ENCODE results near the gene TMEM86B. TPM values are rescaled to one million over a fixed set of nuclear protein-coding genes. Genes with fewer than 3 reads are reported as not detected.

The TMEM86B gene
- total RNA-seq, 1 experiment from 2014 or later: 4.2 TPM

DNA sequence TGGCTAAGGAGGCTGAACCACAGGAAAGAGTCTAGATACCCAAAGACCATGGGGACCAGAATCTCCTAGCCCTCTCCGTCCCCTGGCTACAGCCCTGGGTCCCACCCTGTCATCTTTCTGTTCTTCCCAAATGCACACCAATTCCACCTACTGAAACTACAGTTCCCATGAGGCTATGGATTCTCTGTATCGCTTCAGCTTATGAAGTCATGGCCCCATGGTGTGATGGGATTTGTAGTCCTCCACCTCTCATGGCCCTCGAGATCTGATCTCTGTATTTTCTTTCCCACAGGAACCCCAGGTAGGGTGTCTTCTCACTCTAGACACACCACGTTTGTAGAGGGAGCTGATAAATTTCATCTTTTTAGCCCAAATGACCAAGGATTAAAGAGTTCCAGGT lies 31.0 kb downstream of the TMEM86B start:
- Mint-ChIP-seq H3K36me3 (ENCODE audit: insufficient read depth, unreplicated experiment) (no peaks in the 10 kb centered on the region), H3K4me3 (ENCODE audit: unreplicated experiment) (no peak overlapping the region), H3K4me1 (ENCODE audit: insufficient read depth, unreplicated experiment) (no peaks in the 10 kb centered on the region), H3K9me3 (ENCODE audit: unreplicated experiment) (no peaks in the 10 kb centered on the region), H3K27ac (ENCODE audit: low read depth, unreplicated experiment) (no peak overlapping the region), H3K27me3 (ENCODE audit: insufficient read depth, unreplicated experiment) (no peaks in the 10 kb centered on the region)
- ChIA-PET CTCF (interaction anchor here (0.6 to 1.2 kb wide), 3 partner anchors 30 to 38 kb away, joined by 3 to 5 read pairs (median 3); no protein-coding TSS in a partner anchor), POLR2A (interaction anchor here (0.9 to 2.5 kb wide), 2 partner anchors 9 to 62 kb away, joined by 5 to 12 read pairs; partner anchors contain the start of gene PPP6R1)
- no TSS peak for BruUV-seq (replicated peaks)
- TF ChIP-seq, protein P1, sequence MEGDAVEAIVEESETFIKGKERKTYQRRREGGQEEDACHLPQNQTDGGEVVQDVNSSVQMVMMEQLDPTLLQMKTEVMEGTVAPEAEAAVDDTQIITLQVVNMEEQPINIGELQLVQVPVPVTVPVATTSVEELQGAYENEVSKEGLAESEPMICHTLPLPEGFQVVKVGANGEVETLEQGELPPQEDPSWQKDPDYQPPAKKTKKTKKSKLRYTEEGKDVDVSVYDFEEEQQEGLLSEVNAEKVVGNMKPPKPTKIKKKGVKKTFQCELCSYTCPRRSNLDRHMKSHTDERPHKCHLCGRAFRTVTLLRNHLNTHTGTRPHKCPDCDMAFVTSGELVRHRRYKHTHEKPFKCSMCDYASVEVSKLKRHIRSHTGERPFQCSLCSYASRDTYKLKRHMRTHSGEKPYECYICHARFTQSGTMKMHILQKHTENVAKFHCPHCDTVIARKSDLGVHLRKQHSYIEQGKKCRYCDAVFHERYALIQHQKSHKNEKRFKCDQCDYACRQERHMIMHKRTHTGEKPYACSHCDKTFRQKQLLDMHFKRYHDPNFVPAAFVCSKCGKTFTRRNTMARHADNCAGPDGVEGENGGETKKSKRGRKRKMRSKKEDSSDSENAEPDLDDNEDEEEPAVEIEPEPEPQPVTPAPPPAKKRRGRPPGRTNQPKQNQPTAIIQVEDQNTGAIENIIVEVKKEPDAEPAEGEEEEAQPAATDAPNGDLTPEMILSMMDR (IDR thresholded peaks at IDR 0.05; ENCODE audit: unreplicated experiment): no peak
- intact Hi-C loops (cut with micrococcal nuclease): no loop called here
- DNase-seq (ENCODE audit: unreplicated experiment): no peak

DNA sequence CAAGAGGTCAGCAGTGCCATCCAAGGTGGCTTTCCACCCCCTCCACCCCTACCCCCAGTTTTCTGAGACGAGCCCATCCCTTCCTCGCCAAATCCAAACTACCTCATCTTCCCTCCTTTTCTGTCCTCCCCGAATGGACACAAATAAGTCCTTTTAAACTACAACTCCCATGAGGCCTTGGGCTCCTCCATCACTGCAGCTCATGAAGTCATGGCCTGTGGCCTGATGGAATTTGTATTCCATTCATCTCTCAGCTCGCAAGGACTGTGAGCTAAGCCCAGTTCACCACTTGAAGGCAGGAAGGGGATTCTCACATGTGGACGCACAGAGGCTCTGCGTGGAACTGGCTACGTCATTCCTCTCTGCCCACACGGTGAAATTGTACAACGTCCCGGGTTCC lies 31.8 kb downstream of the TMEM86B start:
- Mint-ChIP-seq H3K27me3 (ENCODE audit: insufficient read depth, unreplicated experiment) (no peaks in the 10 kb centered on the region), H3K4me1 (ENCODE audit: insufficient read depth, unreplicated experiment) (no peaks in the 10 kb centered on the region), H3K36me3 (ENCODE audit: insufficient read depth, unreplicated experiment) (no peaks in the 10 kb centered on the region), H3K9me3 (ENCODE audit: unreplicated experiment) (no peaks in the 10 kb centered on the region), H3K4me3 (ENCODE audit: unreplicated experiment) (no peak overlapping the region), H3K27ac (ENCODE audit: low read depth, unreplicated experiment) (no peak overlapping the region)
- intact Hi-C loops (cut with micrococcal nuclease): no loop called here
- TF ChIP-seq, protein P1 (IDR thresholded peaks at IDR 0.05; ENCODE audit: unreplicated experiment): no peak
- no TSS peak for BruUV-seq (replicated peaks)
- DNase-seq (ENCODE audit: unreplicated experiment): no peak
- ChIA-PET POLR2A (interaction anchor here (0.9 kb wide), 1 partner anchor 62 kb away, joined by 5 read pairs; the partner anchor contains the start of gene PPP6R1), CTCF (no interaction called here)

DNA sequence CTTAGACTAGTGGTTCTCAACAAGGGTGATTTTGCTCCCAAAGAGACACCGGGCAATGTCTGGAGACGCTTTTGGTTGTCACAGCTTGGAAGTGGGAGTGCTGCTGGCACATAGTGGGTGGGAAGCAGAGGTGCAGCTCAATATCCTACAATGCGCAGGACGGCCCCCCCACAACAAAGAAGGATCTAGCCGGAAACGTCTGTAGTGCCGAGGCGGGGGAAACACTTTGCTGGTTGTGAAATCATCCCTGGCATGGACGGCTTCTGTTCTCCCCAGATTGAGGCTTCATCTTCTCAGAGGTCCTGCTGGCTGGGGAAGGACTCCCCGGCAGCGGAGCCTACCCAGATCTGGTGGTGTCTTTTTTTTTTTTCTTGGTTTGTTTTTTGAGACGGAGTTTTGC lies 35.1 kb downstream of the TMEM86B start:
- Mint-ChIP-seq H3K36me3 (ENCODE audit: insufficient read depth, unreplicated experiment) (no peaks in the 10 kb centered on the region), H3K4me1 (ENCODE audit: insufficient read depth, unreplicated experiment) (peaks cover 11% of the 10 kb centered on the region), H3K9me3 (ENCODE audit: unreplicated experiment) (no peaks in the 10 kb centered on the region), H3K4me3 (ENCODE audit: unreplicated experiment) (no peak overlapping the region), H3K27me3 (ENCODE audit: insufficient read depth, unreplicated experiment) (no peaks in the 10 kb centered on the region), H3K27ac (ENCODE audit: low read depth, unreplicated experiment) (no peak overlapping the region)
- POLR2A ChIA-PET: interaction anchor here (0.7 to 0.8 kb wide), 2 partner anchors 26 to 408 kb away, joined by 3 to 4 read pairs; no protein-coding TSS in a partner anchor
- CTCF ChIA-PET: interaction anchor here (0.7 to 1.5 kb wide), 2 partner anchors 35 to 311 kb away, joined by 3 to 4 read pairs; partner anchors contain the start of gene TMEM86B
- DNase-seq (ENCODE audit: unreplicated experiment): no peak
- intact Hi-C loops (cut with micrococcal nuclease): no loop called here
- no TSS peak for BruUV-seq (replicated peaks)
- TF ChIP-seq, protein P1 (IDR thresholded peaks at IDR 0.05; ENCODE audit: unreplicated experiment): no peak

DNA sequence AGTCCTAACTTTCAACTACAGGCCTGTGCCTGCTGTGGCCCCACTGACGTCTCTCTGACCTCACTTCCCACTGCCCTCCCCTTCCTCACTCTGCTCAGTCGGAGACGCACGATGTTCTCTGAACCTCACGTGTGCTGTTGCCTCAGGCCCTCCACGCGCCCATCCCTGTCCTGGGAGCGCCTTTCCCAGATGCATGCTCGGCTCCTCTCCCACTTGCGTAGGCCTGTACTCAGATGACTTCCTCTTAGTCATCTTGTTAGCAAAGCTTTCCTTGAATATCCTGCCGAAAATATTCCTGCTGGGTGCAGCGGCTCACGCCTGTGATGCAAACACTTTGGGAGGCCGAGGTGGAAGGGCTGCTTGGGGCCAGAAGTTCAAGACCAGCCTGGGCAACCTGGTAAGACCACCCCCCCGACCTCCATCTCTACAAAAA lies 39.1 kb downstream of the TMEM86B start:
- no peaks in the 10 kb centered on the region for H3K27me3 Mint-ChIP-seq (ENCODE audit: insufficient read depth, unreplicated experiment)
- ChIA-PET POLR2A (interaction anchor here (0.6 to 2.6 kb wide), 18 partner anchors 9 to 195 kb away, joined by 3 to 22 read pairs (median 6); partner anchors contain the start of genes DNAAF3, PPP6R1, RDH13 and SYT5), CTCF (interaction anchor here (0.6 to 1.6 kb wide), 7 partner anchors 9 to 711 kb away, joined by 3 to 6 read pairs (median 3); partner anchors contain the start of gene SYT5)
- H3K9me3 Mint-ChIP-seq (ENCODE audit: unreplicated experiment): no peaks in the 10 kb centered on the region
- BruUV-seq (replicated peaks): no TSS peak
- TF ChIP-seq, protein P1 (IDR thresholded peaks at IDR 0.05; ENCODE audit: unreplicated experiment): no peak
- peaks cover 14% of the 10 kb centered on the region for H3K4me1 Mint-ChIP-seq (ENCODE audit: insufficient read depth, unreplicated experiment)
- peaks cover 7% of the 10 kb centered on the region for H3K36me3 Mint-ChIP-seq (ENCODE audit: insufficient read depth, unreplicated experiment)
- H3K4me3 Mint-ChIP-seq (ENCODE audit: unreplicated experiment): peak overlapping the region; percentile 64
- peak overlapping the region; percentile 99 for H3K27ac Mint-ChIP-seq (ENCODE audit: low read depth, unreplicated experiment)
- intact Hi-C loops (cut with micrococcal nuclease): loop anchor here (1.0 to 2.0 kb wide), 3 partner anchors 17 to 27 kb away; partner anchors contain the start of gene DNAAF3
- peak; percentile 100 for DNase-seq (ENCODE audit: unreplicated experiment)
